ENCODE data around the gene RNPEP.
"Not testable (repeated sequence)": the region's sequence is repeated elsewhere in the genome, so short reads cannot be mapped to it uniquely, and the experiment has no call there.

DNA sequence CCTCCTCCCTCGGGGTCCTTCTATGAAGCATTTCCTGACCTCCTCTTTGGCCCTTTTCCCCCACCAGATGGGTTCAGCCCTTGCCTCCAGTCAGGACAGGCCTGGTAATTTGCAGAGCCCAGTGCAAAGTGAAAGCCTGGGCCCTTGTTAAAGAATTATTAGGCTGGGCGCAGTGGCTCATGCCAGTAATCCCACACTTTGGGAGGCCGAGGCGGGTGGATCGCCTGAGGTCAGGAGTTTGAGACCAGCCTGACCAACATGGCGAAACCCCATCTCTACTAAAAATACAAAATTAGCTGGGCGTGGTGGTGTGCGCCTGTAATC, 36.7 kb downstream of the RNPEP start:
- not testable (repeated sequence) for TF ChIP-seq EZH2 (IDR thresholded peaks at IDR 0.05; ENCODE audit: borderline replicate concordance)
- TF ChIP-seq, protein P1, sequence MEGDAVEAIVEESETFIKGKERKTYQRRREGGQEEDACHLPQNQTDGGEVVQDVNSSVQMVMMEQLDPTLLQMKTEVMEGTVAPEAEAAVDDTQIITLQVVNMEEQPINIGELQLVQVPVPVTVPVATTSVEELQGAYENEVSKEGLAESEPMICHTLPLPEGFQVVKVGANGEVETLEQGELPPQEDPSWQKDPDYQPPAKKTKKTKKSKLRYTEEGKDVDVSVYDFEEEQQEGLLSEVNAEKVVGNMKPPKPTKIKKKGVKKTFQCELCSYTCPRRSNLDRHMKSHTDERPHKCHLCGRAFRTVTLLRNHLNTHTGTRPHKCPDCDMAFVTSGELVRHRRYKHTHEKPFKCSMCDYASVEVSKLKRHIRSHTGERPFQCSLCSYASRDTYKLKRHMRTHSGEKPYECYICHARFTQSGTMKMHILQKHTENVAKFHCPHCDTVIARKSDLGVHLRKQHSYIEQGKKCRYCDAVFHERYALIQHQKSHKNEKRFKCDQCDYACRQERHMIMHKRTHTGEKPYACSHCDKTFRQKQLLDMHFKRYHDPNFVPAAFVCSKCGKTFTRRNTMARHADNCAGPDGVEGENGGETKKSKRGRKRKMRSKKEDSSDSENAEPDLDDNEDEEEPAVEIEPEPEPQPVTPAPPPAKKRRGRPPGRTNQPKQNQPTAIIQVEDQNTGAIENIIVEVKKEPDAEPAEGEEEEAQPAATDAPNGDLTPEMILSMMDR (IDR thresholded peaks at IDR 0.05; ENCODE audit: poor library complexity) = not testable (repeated sequence)

Measured in hepatocyte (in vitro differentiated cells).